AG10803 (cell line): Measurements from ENCODE around the gene CCDC97.

Experiments
- DNase-seq: peaks from one replicate; pipeline ENCODE4 v3.0.0; 2010; ENCODE audit warnings: low read depth
- H3K4me3 ChIP-seq: 2 replicates; pipeline ENCODE4 v1.5.1; 2011; ENCODE audit warnings: mild to moderate bottlenecking, low read length, control low read depth
- CTCF ChIP-seq: conservative IDR thresholded peaks from 2 replicates; pipeline ENCODE4 v1.5.1; 2011; ENCODE audit warnings: mild to moderate bottlenecking, low read length, control low read depth, inconsistent platforms

The CCDC97 gene

GRCh38 chr19:41321204-41321599 is 11.2 kb downstream of the CCDC97 start:
- no peak for TF ChIP-seq CTCF
- no peak overlapping the region for H3K4me3 ChIP-seq
- no peak for DNase-seq

GRCh38 chr19:41321600-41322270 is 11.8 kb downstream of the CCDC97 start:
- peak; percentile 78 for TF ChIP-seq CTCF
- peak; percentile 70 for DNase-seq
- H3K4me3 ChIP-seq: no peak overlapping the region

GRCh38 chr19:41322451-41322850 is 12.5 kb downstream of the CCDC97 start:
- H3K4me3 ChIP-seq: no peak overlapping the region
- TF ChIP-seq CTCF: no peak
- DNase-seq: no peak

- no peak for TF ChIP-seq CTCF
- peak overlapping the region; percentile 26 for H3K4me3 ChIP-seq
- DNase-seq: peak; percentile 64
Measured at GRCh38 chr19:41323023-41323422, 13.1 kb downstream of the CCDC97 start.

- H3K4me3 ChIP-seq: peak overlapping the region; percentile 26
- DNase-seq: peak; percentile 97
- TF ChIP-seq CTCF: no peak
Measured at GRCh38 chr19:41323430-41324125, 13.6 kb downstream of the CCDC97 start.

GRCh38 chr19:41324231-41324702 is 14.3 kb downstream of the CCDC97 start:
- no peak for TF ChIP-seq CTCF
- DNase-seq: no peak
- no peak overlapping the region for H3K4me3 ChIP-seq
